Fibroblast of pulmonary artery (primary cell): ENCODE measurements around the gene XCL1.

Source experiments
- DNase-seq: peaks from one replicate; pipeline ENCODE4 v3.0.0-alpha.2; 2010; ENCODE audit warnings: low read depth
- H3K4me3 ChIP-seq: replicated peaks from 2 replicates; pipeline ENCODE4 v1.5.1; 2011; ENCODE audit warnings: low read depth, mild to moderate bottlenecking, control low read depth, low read length, moderate library complexity
- CTCF ChIP-seq: IDR thresholded peaks from 2 replicates; pipeline ENCODE4 v1.5.1; 2011; ENCODE audit warnings: mild to moderate bottlenecking, control low read depth, low read length, inconsistent platforms; ENCODE audit errors: missing control alignments

XCL1 gene

GRCh38 chr1:168608796-168609715 lies 32.7 kb downstream of the XCL1 start:
- TF ChIP-seq CTCF: no peak
- peak overlapping the region; percentile 5 for H3K4me3 ChIP-seq
- peak; percentile 67 for DNase-seq

- DNase-seq: no peak
- TF ChIP-seq CTCF: no peak
- peak overlapping the region; percentile 5 for H3K4me3 ChIP-seq
Observed at GRCh38 chr1:168609741-168610510, 33.5 kb downstream of the XCL1 start.

- DNase-seq: no peak
- no peak overlapping the region for H3K4me3 ChIP-seq
- TF ChIP-seq CTCF: no peak
Observed at GRCh38 chr1:168613038-168613451, 36.6 kb downstream of the XCL1 start.

GRCh38 chr1:168613691-168614231 lies 37.4 kb downstream of the XCL1 start:
- TF ChIP-seq CTCF: no peak
- DNase-seq: no peak
- no peak overlapping the region for H3K4me3 ChIP-seq

GRCh38 chr1:168614235-168614634 lies 37.8 kb downstream of the XCL1 start:
- no peak overlapping the region for H3K4me3 ChIP-seq
- DNase-seq: no peak
- no peak for TF ChIP-seq CTCF

GRCh38 chr1:168615965-168616364 lies 39.6 kb downstream of the XCL1 start:
- TF ChIP-seq CTCF: no peak
- no peak for DNase-seq
- H3K4me3 ChIP-seq: no peak overlapping the region
